ENCODE data around the gene ATP8B3.

DNA sequence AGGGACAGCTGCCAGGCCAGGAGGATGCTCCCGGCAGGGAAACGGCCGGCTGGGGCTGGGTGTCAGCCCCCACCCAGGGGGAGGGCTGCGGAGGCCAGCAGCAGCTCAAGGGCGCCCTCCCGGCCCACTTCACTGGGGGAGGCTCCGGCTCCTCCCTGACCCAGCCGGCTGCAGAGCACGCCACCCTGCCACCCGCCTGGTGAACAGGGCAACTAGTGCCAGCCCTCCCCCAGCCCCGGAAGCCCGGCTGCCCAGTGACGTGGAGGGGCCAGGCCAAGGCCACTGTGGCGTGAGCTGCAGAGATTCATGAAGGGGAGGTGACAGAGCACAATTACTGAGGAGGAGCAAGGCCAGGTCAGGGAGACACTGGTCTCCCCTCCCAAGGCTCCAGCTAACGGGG, 21.5 kb upstream of the ATP8B3 start:
- TF ChIP-seq, protein P1, sequence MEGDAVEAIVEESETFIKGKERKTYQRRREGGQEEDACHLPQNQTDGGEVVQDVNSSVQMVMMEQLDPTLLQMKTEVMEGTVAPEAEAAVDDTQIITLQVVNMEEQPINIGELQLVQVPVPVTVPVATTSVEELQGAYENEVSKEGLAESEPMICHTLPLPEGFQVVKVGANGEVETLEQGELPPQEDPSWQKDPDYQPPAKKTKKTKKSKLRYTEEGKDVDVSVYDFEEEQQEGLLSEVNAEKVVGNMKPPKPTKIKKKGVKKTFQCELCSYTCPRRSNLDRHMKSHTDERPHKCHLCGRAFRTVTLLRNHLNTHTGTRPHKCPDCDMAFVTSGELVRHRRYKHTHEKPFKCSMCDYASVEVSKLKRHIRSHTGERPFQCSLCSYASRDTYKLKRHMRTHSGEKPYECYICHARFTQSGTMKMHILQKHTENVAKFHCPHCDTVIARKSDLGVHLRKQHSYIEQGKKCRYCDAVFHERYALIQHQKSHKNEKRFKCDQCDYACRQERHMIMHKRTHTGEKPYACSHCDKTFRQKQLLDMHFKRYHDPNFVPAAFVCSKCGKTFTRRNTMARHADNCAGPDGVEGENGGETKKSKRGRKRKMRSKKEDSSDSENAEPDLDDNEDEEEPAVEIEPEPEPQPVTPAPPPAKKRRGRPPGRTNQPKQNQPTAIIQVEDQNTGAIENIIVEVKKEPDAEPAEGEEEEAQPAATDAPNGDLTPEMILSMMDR (IDR thresholded peaks at IDR 0.05 in 8 of 11, conservative IDR thresholded peaks at IDR 0.05 in 3 of 11), result no peak
- TF ChIP-seq POLR2A (IDR thresholded peaks at IDR 0.05), result no peak

Data from spleen (tissue), 7 donors.